ENCODE measurements around the gene ELMO1.

ELMO1 gene

DNA sequence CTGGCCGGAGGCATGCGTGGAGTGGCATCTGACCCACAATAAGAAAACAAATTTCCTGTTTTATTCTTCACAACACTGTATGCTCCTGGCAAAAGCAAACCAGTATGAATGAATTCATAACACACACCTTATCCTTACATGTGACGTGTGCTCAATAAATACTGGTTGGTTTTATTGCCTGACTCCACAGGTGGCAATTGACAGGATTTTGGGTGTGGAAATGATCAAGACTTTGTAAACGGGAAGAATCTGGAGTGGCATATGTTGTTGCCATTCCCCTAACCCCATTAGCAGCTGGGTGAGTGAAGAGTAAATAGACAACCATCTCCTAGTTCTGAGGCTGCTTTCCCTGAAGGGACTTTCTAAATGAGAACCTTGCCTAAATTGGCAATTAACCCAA, 508.8 kb downstream of the ELMO1 start:
- no peak for DNase-seq
- in situ Hi-C loops (cut with HindIII; ENCODE audit: low pct_ligation_motif_present, low pct_unique_long_range_greater_than_20kb, low sequenced_read_pairs), result no loop called here

DNA sequence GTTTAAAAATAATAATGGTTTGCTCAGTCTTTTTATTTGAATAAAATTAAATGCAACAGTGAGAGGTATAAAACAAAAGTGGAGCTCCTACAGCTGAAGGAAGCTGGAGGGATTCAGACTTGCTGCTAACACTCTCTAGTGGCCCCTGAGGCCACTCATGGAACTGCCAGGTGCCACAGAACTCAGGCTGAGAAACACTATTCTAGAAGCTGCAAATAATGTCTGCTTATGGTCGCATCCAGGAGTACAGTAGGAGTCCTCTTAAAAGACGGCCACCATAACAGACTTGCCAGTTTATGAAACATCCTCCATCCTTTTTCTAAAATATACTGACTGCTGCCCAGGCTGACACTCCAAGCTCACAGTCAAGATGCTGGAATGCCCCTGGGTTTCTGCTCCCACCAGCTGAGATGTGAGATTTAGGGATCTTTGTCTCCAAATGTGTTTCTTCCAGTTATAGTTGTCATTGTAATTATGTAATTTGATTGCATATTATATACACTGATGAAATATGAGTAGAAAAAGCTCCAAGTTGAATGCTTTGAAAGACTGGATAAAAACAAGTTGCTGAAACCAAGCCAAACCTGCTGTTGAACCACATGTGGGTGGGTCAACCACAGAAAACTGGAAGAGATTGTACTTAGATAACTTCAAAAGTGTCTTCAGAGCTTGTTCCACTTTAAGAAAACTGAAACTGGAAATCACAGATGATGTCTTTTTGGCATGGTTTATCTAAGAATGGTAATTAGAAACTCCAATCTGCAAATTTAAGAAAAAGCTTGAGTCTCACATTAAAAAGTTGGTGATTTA, 510.7 kb downstream of the ELMO1 start:
- no peak for DNase-seq
- in situ Hi-C loops (cut with HindIII; ENCODE audit: low pct_ligation_motif_present, low pct_unique_long_range_greater_than_20kb, low sequenced_read_pairs), result no loop called here

DNA sequence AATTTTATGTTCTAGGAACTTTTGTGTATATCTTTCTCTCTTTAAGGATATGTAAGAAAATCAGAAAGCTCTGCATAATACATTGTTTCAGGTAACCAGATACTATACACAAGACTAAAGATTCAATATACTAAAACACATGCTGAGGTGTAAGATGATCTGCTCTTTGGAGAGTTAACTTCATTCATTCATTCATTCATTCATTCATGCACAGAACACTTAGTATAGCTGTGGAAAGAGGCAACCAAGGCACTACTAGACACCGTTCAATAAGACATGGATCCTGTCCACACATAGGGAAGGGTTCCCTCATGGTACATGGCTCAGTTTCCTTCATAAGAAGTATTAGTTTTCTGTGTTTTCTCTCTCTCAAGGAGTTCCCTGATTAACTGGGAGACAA, 516.8 kb downstream of the ELMO1 start:
- in situ Hi-C loops (cut with HindIII; ENCODE audit: low pct_ligation_motif_present, low pct_unique_long_range_greater_than_20kb, low sequenced_read_pairs), result no loop called here
- no peak for DNase-seq

DNA sequence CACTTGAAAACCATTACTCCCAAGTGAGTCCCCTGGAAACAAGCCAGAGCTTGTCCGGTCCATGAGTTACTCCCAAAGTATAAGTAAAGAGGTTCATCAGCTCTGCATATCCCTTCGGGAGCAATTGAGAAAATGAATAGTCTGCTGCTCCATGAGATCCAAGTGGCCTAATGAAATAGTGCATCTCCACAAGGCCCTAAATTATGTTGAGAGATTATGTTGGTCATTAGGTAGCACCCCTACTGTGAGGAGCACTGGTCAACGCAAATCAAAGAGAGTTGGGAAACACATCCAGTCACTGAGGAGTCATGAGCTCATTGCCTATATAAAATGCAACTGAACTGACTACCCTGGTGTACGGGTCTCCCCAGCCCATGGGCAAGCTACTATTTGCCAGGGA, 518.9 kb downstream of the ELMO1 start:
- in situ Hi-C loops (cut with HindIII; ENCODE audit: low pct_ligation_motif_present, low pct_unique_long_range_greater_than_20kb, low sequenced_read_pairs), result no loop called here
- no peak for DNase-seq

DNA sequence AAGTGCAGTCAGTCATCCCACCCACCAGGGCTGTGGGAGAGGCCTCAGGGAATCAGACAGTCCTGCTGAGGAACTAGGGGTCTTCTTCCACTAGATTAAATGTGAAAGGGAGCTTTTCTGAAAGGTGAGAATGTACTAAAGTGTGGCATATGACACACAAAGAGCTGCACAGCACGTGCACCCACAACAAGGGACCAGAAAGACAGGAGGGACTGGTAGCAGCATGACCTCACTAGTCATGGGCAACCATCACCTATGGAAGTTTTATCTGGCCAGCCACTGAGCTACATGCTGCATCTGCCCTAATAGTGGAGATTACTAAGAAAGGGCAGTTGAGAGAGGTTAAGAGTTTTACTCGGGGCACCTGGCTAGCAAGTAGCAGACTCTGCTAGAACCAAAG, 519.9 kb downstream of the ELMO1 start:
- in situ Hi-C loops (cut with HindIII; ENCODE audit: low pct_ligation_motif_present, low pct_unique_long_range_greater_than_20kb, low sequenced_read_pairs), result no loop called here
- DNase-seq, result no peak

DNA sequence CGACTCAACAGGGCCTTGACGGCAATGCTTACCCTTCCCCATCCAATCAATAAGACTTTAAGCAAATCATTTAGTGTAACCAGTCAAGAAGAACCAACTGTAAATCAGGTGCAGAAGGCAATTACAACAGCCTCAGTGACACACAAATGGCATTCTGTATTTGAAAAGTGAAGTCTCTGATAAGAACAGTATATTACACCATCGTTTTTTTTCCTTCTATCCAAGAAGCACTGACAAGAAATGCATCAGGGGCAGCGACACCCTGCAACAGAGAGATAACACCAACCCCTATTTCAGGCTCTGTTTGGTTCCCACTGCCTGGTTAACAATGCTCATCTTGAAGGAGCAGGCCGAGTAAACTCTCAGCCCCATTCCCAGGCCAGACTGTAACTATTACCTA, 520.4 kb downstream of the ELMO1 start:
- no peak for DNase-seq
- in situ Hi-C loops (cut with HindIII; ENCODE audit: low pct_ligation_motif_present, low pct_unique_long_range_greater_than_20kb, low sequenced_read_pairs), result no loop called here

DNA sequence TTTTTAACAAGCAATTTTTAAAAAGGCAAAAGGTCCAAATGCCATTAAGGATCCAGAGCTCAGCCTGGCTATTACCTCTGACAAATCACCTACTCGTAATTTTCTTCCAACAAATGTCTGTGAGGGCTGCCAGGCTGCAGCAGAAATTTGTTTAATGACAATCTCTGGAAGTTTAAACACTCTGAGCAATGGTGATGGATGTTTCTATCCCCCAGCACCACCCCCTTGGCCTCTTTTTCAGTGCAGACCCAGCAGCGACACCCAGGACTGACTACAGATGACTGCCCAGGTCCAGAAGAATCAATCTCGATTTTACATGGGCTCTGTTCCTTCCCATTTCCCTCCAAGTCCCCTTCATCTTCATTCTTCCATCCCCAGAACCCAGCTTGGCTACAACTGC, 523.0 kb downstream of the ELMO1 start:
- no peak for DNase-seq
- in situ Hi-C loops (cut with HindIII; ENCODE audit: low pct_ligation_motif_present, low pct_unique_long_range_greater_than_20kb, low sequenced_read_pairs), result no loop called here

DNA sequence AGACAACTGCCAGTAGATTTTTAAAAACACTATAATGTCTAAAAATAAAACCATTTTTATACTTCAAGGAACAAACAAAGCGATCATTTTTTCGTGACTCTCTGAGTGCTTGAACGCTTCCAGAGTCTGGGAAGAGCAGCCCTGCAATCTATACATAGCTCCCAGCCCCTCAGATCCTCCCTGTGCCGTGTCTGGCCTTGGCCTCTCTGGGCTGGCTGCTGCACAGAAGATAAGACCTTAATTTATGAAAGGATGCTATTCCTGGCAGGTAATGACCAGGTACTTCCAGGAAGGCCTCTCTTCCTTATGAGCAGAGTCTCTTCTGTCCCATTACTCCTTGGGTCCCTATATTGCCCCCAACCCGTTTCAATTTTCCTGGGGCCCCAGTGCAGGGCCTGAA, 523.5 kb downstream of the ELMO1 start:
- in situ Hi-C loops (cut with HindIII; ENCODE audit: low pct_ligation_motif_present, low pct_unique_long_range_greater_than_20kb, low sequenced_read_pairs), result no loop called here

DNA sequence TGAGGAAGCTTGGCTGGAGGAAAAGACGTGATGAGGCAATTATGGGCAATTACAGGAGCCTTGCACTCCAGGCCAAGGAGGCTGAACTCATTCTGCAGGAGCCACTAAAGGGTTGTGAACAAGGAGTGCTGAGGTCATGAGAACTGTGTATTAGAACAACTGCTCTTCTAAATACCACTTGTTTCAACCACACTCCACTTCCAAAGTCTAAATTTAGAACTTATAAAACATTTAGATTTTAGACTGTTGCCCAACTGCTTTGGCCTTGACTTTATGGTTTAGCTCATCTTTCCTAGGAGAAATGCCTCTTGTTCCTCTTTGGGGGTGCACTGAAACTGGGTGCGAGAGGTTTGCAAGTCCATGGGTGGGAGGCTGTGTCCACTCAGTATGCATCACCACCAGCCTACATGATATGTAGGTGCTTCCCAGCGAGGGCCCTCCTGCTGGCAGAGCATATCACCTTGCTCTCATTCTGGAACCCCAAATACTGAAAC, 524.7 kb downstream of the ELMO1 start:
- no peak for DNase-seq
- in situ Hi-C loops (cut with HindIII; ENCODE audit: low pct_ligation_motif_present, low pct_unique_long_range_greater_than_20kb, low sequenced_read_pairs), result no loop called here

More for the DNA sequence above, 523.5 kb downstream of the ELMO1 start:
- no peak for DNase-seq

DNA sequence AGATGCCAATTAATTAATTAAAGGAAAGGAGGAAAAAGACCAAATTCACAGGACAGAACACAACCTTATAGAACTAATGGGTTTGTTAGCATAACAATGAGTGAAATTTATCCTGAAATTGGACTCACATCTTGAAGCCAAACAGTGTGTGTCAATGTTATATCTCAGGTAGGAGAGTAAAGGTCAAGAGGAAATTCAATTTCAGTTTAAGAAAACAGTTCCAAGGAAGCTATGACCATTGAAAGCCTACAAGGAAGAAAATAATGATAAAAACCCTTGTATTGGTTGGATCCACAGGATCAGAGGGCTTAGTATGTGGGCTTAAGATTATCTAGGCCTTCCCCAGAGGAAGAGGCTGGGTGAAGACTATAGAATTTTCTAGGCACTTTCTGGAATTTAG, 525.5 kb downstream of the ELMO1 start:
- no peak for DNase-seq
- in situ Hi-C loops (cut with HindIII; ENCODE audit: low pct_ligation_motif_present, low pct_unique_long_range_greater_than_20kb, low sequenced_read_pairs), result no loop called here

DNA sequence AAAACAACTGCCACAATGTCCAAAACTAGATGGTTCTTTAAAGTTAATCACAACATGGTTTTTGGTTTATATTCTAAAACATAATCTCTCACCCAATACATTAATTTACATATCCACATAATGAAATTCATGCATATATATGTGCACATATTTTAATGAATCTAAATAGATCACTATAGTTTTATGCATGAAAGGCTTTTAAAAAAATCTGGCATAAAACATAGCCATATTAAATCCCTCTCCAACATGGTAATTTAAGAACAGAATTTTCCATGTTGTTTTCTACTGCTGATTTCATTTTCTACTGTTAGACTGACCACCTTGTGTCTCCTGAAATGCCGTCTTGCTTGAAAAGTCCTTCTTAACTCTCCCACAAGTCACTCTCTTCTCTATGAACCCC, 528.2 kb downstream of the ELMO1 start:
- in situ Hi-C loops (cut with HindIII; ENCODE audit: low pct_ligation_motif_present, low pct_unique_long_range_greater_than_20kb, low sequenced_read_pairs), result no loop called here
- DNase-seq, result no peak

DNA sequence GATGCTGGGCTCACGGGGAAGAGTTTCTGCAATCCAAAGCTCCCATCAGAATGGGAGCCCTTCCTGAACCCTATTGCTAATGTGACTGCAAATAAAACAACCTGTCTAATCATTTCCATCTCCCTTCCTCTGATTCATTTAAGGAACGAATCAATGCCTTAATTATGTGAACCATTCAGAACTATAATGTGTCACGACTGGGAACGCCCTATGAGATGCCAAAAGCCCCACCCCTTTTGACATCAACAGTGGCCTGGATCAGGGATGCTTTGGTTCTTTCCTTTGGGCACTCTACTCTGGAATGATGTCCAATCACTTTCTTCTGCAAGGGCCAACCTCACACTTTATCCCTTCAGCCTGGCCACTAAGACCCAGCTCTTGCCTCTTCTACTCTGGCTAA, 528.9 kb downstream of the ELMO1 start:
- in situ Hi-C loops (cut with HindIII; ENCODE audit: low pct_ligation_motif_present, low pct_unique_long_range_greater_than_20kb, low sequenced_read_pairs), result no loop called here
- no peak for DNase-seq

DNA sequence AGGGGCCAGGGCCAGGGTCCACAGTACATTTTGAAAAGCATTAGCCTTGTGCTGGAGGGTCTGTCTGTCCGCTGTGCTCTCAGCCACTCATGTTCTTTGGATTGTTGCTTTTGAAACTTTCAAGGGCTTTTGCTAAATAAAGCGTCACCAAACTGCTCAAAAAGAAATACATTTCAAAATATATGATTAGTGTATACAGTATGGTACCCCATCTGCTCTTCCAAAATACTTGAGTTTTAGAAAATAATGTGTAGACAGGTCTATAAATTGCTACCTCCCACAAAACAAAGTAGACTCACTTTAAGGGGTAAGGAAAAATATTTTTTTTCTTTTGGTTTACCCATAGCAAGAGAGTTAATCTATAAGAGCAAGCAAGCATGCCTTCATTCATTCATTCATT, 530.1 kb downstream of the ELMO1 start:
- DNase-seq, result no peak
- in situ Hi-C loops (cut with HindIII; ENCODE audit: low pct_ligation_motif_present, low pct_unique_long_range_greater_than_20kb, low sequenced_read_pairs), result no loop called here

DNA sequence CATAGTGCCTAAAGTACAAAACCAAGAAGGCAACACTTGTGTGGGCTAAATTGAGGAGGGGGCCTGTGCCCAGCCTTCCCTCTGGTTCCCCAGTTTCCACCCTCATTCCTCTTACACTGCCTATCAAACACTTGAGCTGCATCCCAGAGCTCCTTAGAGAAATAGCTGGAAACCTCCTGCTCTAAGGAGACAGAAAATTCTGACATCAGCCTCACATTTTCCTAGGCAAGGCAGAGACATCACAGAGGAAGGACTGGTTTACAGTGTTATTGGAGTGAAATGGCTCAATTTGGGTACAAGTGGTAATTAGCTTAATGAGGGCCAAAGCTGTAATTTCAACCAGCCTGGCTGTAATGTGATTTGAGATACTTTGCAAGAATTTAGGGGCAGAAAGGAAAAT, 532.0 kb downstream of the ELMO1 start:
- DNase-seq, result no peak
- in situ Hi-C loops (cut with HindIII; ENCODE audit: low pct_ligation_motif_present, low pct_unique_long_range_greater_than_20kb, low sequenced_read_pairs), result no loop called here

DNA sequence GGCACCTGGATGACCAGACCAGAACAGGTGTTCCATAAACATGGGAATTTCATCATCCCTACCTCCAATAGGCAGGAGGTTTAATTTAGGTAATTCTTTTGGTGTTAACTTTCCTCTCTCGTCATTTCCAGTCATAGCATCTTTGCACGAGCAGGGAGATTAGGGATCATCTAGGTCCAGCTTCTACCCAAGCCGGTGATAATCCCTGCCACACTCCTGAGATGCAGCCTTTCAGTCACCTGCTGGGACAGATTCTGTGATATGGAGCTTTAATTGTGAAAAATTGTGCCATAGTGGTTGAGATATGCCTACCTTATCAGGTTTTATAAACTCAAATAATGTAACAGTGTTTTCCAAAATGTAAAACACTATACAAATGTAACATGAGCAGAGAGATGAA, 532.5 kb downstream of the ELMO1 start:
- in situ Hi-C loops (cut with HindIII; ENCODE audit: low pct_ligation_motif_present, low pct_unique_long_range_greater_than_20kb, low sequenced_read_pairs), result no loop called here
- no peak for DNase-seq

DNA sequence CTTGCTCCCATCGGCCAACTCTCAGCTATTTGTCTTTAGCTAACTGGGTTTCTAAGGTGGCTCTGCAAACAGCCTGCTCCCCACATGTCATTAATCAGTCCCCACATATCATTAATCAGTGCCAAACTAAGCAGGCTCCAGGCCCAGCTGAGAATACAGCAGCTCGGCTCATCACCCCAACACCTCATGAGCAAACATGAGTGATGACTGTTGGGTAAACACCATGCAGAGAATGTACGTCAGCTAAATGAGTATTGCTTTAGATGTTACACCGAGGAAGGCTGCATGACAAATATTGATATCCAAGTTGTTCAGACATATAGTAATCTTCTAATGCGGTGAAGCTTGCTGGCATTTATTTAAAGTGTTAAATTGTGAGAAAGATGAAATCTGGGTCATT, 536.9 kb downstream of the ELMO1 start:
- no peak for DNase-seq
- in situ Hi-C loops (cut with HindIII; ENCODE audit: low pct_ligation_motif_present, low pct_unique_long_range_greater_than_20kb, low sequenced_read_pairs), result no loop called here

DNA sequence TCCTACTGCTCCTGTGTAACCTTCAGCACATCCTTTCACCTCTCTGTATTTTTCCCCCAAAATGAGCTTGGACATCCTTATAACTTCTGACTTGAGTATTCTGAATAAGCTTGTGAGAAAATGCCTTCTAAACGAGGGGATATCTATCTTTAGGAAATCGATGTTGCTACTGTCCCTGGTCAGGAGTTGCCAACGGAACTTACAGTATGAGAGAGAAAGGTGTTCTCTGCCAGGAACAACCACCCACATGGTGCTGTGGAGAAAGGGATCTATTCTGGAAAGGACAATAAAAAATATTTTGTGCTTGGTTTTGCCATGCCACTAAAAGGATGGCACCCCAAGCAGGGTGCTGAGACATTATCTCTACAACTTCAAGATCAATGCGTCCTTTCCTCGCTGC, 537.8 kb downstream of the ELMO1 start:
- in situ Hi-C loops (cut with HindIII; ENCODE audit: low pct_ligation_motif_present, low pct_unique_long_range_greater_than_20kb, low sequenced_read_pairs), result no loop called here
- DNase-seq, result no peak

DNA sequence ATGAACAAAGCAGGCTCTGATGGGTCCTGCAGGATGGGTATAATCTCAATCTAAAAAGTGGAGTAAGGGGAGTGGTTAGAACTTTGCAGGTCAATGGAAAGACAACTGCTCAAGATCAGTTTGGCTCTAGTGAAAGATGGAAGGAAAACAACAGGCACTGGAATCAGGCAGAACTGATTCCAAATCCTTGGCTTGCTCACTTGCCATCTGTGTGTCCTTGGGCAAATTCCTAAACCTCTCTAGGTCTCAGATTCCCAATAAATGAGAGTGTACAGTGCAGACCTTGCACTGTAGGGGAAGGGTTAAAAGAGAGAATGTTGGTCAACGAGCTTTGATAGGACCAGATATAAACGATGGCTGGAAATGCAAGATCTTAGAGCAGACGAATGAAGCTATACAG, 538.3 kb downstream of the ELMO1 start:
- in situ Hi-C loops (cut with HindIII; ENCODE audit: low pct_ligation_motif_present, low pct_unique_long_range_greater_than_20kb, low sequenced_read_pairs), result no loop called here
- DNase-seq, result no peak

DNA sequence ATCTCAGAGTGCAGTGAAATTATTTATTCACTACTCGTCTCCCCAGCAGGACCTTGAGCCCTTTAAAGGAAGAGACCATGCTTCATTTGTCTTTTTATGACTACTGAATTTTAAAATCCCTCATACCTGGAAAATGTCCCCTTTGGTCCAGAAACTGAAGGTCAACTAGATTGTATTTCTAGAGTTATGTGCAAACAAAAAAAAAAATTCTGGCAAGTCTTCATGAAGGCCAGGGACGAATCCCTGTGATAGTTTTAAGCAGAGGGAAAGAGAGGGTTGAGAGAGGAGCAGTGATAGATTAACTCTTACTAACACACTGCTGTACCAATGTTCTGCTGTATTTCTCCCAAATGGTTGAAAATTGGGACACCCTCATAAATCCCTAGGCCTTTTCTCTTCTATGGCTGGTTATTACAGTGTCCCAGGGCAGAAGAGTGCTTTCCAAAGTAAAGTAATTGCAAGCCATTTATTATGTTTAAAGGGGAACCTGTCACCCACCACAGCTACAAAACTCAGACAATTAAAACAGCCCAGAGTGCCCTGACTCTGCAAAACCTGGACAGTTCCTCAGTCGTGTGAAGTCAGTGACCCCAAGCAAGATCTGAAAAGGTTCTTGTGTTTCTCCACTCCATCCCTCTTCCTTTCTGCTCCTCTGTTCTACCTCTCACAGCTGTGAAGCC, 541.6 kb downstream of the ELMO1 start:
- no peak for DNase-seq
- in situ Hi-C loops (cut with HindIII; ENCODE audit: low pct_ligation_motif_present, low pct_unique_long_range_greater_than_20kb, low sequenced_read_pairs), result no loop called here

DNA sequence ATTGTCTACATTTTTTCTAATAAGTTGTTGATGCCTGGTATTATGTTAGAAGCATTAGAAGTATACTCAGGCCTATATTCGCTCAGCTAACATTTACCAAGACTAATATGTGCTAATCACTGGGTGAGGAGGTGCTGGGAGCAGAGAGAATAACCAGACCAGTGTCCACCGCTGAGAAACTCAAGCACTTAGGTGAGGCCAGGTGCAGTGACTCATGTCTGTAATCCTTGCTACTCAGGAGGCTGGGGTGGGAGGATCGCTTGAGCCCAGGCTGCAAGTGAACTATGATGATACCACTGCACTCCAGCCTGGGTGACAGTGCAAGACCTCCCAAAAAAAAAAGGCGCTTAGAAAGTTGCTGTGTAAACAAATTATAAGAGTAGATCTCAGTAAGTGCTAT, 542.2 kb downstream of the ELMO1 start:
- in situ Hi-C loops (cut with HindIII; ENCODE audit: low pct_ligation_motif_present, low pct_unique_long_range_greater_than_20kb, low sequenced_read_pairs), result no loop called here
- DNase-seq, result no peak

All from ACHN (cell line).